Activated CD4-positive, alpha-beta T cell treated with anti-CD3 and anti-CD28 coated beads for 48 hours (primary cell): Measurements from ENCODE around the gene AICDA.

Experiments used
- DNase-seq: peaks from one replicate; pipeline ENCODE4 v3.0.0-alpha.2; 2020

AICDA gene

GRCh38 chr12:8553088-8553627, 59.5 kb downstream of the AICDA start:
- no peak for DNase-seq
